Neural cell (in vitro differentiated cells): ENCODE measurements around the gene FNDC8. TPM values are rescaled to one million over a fixed set of nuclear protein-coding genes. Genes with fewer than 3 reads are reported as not detected.

Source experiments
- H2AFZ ChIP-seq: fragments of 200-600, 300-800 bp; sonication (generic), shearing (Covaris generic); 2 replicates; pipeline ENCODE4 v1.6.0; 2014; ENCODE audit warnings: low read depth, mild to moderate bottlenecking, antibody characterized with exemption, low read length, moderate library complexity
- H3F3A ChIP-seq: fragments of 200-600 bp; shearing (Covaris generic); 2 replicates; pipeline ENCODE4 v1.6.1; 2016; ENCODE audit warnings: mild to moderate bottlenecking, moderate library complexity, mixed read lengths, antibody characterized with exemption, low read length; ENCODE audit not compliant: insufficient read depth, poor library complexity, severe bottlenecking
- H3K27ac ChIP-seq: fragments of 200-600, 300-800 bp; sonication (generic), shearing (Covaris generic); 2 replicates; pipeline ENCODE4 v1.5.1; 2014; ENCODE audit warnings: mild to moderate bottlenecking, low read length, moderate library complexity
- H3K27me3 ChIP-seq: fragments of 300-800, 200-600 bp; sonication (generic), shearing (Covaris generic); 2 replicates; pipeline ENCODE4 v1.6.0; 2014; ENCODE audit warnings: mild to moderate bottlenecking, low read depth, low read length, moderate library complexity; ENCODE audit not compliant: insufficient read depth
- H3K36me3 ChIP-seq: fragments of 300-800, 200-600 bp; sonication (generic), shearing (Covaris generic); 2 replicates; pipeline ENCODE4 v1.5.1; 2014; ENCODE audit warnings: mild to moderate bottlenecking, antibody characterized with exemption, low read length, moderate library complexity; ENCODE audit not compliant: insufficient read depth
- H3K4me2 ChIP-seq: fragments of 300-800, 200-600 bp; sonication (generic), shearing (Covaris generic); 2 replicates; pipeline ENCODE4 v1.6.0; 2014; ENCODE audit warnings: mild to moderate bottlenecking, low read length
- H3K4me3 ChIP-seq: fragments of 300-800, 200-600 bp; sonication (generic), shearing (Covaris generic); 2 replicates; pipeline ENCODE4 v1.5.1; 2014; ENCODE audit warnings: mild to moderate bottlenecking, low read length, moderate library complexity
- H3K79me2 ChIP-seq: fragments of 200-600 bp; shearing (Covaris generic); replicated peaks from 2 replicates; pipeline ENCODE4 v1.6.0; 2014; ENCODE audit warnings: mild to moderate bottlenecking, low read length, moderate library complexity; ENCODE audit not compliant: insufficient read depth
- H3K9ac ChIP-seq: fragments of 300-800, 200-600 bp; sonication (generic), shearing (Covaris generic); 2 replicates; pipeline ENCODE4 v1.6.1; 2016; ENCODE audit warnings: mild to moderate bottlenecking, low read length, mixed read lengths
- H3K9me2 ChIP-seq: fragments of 200-600 bp; shearing (Covaris generic); 2 replicates; pipeline ENCODE4 v1.6.1; 2016; ENCODE audit warnings: mild to moderate bottlenecking, low read length, mixed read lengths; ENCODE audit not compliant: insufficient read depth
- H3K9me3 ChIP-seq: fragments of 200-600, 300-800 bp; sonication (generic), shearing (Covaris generic); 2 replicates; pipeline ENCODE4 v1.6.1; 2016; ENCODE audit warnings: mild to moderate bottlenecking, mixed run types, low read length, moderate library complexity, mixed read lengths
- H4K20me1 ChIP-seq: fragments of 200-600 bp; shearing (Covaris generic); 2 replicates; pipeline ENCODE4 v1.6.1; 2016; ENCODE audit warnings: mild to moderate bottlenecking, mixed run types; ENCODE audit not compliant: insufficient read depth
- EP300 ChIP-seq: fragments of 450-650 bp; conservative IDR thresholded peaks from 2 replicates; pipeline ENCODE4 v1.6.1; 2014; ENCODE audit warnings: antibody characterized with exemption, mild to moderate bottlenecking, moderate library complexity; ENCODE audit not compliant: poor library complexity, severe bottlenecking
- EZH2 ChIP-seq: fragments of 200-600, 300-800 bp; shearing (Covaris generic), sonication (generic); IDR thresholded peaks from 2 replicates; pipeline ENCODE4 v1.6.1; 2014; ENCODE audit warnings: antibody characterized with exemption, low read length, borderline replicate concordance, mild to moderate bottlenecking; ENCODE audit not compliant: insufficient read depth, poor library complexity, severe bottlenecking
- MXI1 ChIP-seq: fragments of 450-650 bp; conservative IDR thresholded peaks from 2 replicates; pipeline ENCODE4 v1.6.1; 2014; ENCODE audit warnings: antibody characterized with exemption, mild to moderate bottlenecking; ENCODE audit not compliant: poor library complexity, severe bottlenecking
- POLR2AphosphoS5 ChIP-seq: IDR thresholded peaks from 2 replicates; pipeline ENCODE4 v1.6.1; 2012
- RAD21 ChIP-seq: fragments of 450-650 bp; conservative IDR thresholded peaks from 2 replicates; pipeline ENCODE4 v1.6.1; 2014; ENCODE audit warnings: antibody characterized with exemption, mild to moderate bottlenecking, moderate library complexity
- SMC3 ChIP-seq: fragments of 450-650 bp; conservative IDR thresholded peaks from 2 replicates; pipeline ENCODE4 v1.6.1; 2014; ENCODE audit warnings: antibody characterized with exemption, mild to moderate bottlenecking, moderate library complexity; ENCODE audit not compliant: poor library complexity
- TAF1 ChIP-seq: IDR thresholded peaks from 2 replicates; pipeline ENCODE4 v1.6.1; 2012; ENCODE audit warnings: low read depth
- polyA plus RNA-seq: library from polyadenylated mRNA; depleted of rRNA; stranded (reverse); fragments of >200 nt; gene quantifications from 2 replicates; pipeline ENCODE4 v1.2.3, GENCODE V29; 2014
- TF ChIP-seq, protein P1 (sequence below): fragments of 450-650 bp; IDR thresholded peaks from 2 replicates; pipeline ENCODE4 v1.5.1; 2014; ENCODE audit warnings: antibody characterized with exemption, mild to moderate bottlenecking, moderate library complexity; ENCODE audit not compliant: poor library complexity, severe bottlenecking
- TF ChIP-seq, protein P2 (sequence below): IDR thresholded peaks from 2 replicates; pipeline ENCODE4 v1.6.1; 2012; ENCODE audit warnings: borderline replicate concordance

FNDC8 gene
- polyA plus RNA-seq, 1 donor from 2014 or later = not detected

DNA sequence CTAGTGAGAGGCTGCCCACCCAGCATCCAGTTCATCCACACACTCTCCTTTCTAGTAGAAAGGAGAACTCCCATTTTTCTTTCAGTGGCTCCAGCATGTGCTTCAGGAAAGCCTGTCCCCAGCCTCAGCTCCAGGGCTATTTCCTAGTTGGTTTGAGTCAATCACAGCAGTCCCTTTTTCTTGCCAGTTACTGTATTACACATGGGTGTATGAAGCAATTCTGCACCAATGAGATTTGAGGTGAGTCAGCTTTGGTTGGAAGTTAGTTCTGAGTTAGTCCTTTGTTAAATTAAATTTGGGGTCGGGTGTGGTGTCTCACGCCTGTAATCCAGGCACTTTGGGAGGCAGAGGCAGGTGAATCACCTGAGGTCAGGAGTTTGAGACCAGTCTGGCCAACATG, 26.5 kb upstream of the FNDC8 start:
- no peak overlapping the region for H2AFZ ChIP-seq
- no peak overlapping the region for H3K4me2 ChIP-seq

DNA sequence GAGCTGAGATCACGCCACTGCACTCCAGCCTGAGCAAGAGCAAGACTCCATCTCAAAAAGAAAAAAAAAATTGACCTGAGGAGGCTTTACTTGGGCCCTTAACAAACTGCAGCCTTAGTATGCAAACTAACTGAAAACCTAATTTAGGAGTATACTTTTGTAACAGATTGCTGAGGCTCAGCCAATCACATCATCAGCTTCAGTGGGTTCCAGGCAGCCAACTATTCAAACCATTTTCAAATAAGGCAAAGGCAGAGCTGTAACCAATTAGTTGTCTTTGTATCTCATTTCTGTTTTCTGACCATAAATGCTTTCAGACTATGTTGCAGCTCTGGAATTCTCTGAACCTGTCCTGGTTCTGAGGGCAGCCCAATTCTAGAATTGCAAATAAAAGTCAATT, 25.7 kb upstream of the FNDC8 start:
- Histone ChIP-seq H3K4me2 (no peak overlapping the region), H3K36me3 (no peaks in the 10 kb centered on the region), H3K9ac (no peak overlapping the region), H3K4me3 (no peak overlapping the region), H3K9me3 (no peaks in the 10 kb centered on the region), H3K79me2 (no peaks in the 10 kb centered on the region), H3F3A (no peaks in the 10 kb centered on the region), H2AFZ (no peak overlapping the region), H3K9me2 (no peaks in the 10 kb centered on the region), H3K27ac (no peak overlapping the region), H4K20me1 (no peaks in the 10 kb centered on the region), H3K27me3 (no peaks in the 10 kb centered on the region)
- TF ChIP-seq, protein P1, sequence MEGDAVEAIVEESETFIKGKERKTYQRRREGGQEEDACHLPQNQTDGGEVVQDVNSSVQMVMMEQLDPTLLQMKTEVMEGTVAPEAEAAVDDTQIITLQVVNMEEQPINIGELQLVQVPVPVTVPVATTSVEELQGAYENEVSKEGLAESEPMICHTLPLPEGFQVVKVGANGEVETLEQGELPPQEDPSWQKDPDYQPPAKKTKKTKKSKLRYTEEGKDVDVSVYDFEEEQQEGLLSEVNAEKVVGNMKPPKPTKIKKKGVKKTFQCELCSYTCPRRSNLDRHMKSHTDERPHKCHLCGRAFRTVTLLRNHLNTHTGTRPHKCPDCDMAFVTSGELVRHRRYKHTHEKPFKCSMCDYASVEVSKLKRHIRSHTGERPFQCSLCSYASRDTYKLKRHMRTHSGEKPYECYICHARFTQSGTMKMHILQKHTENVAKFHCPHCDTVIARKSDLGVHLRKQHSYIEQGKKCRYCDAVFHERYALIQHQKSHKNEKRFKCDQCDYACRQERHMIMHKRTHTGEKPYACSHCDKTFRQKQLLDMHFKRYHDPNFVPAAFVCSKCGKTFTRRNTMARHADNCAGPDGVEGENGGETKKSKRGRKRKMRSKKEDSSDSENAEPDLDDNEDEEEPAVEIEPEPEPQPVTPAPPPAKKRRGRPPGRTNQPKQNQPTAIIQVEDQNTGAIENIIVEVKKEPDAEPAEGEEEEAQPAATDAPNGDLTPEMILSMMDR = no peak
- no peak for TF ChIP-seq RAD21
- no peak for TF ChIP-seq EP300
- TF ChIP-seq POLR2AphosphoS5 = no peak
- no peak for TF ChIP-seq EZH2
- no peak for TF ChIP-seq MXI1
- TF ChIP-seq, protein P2, sequence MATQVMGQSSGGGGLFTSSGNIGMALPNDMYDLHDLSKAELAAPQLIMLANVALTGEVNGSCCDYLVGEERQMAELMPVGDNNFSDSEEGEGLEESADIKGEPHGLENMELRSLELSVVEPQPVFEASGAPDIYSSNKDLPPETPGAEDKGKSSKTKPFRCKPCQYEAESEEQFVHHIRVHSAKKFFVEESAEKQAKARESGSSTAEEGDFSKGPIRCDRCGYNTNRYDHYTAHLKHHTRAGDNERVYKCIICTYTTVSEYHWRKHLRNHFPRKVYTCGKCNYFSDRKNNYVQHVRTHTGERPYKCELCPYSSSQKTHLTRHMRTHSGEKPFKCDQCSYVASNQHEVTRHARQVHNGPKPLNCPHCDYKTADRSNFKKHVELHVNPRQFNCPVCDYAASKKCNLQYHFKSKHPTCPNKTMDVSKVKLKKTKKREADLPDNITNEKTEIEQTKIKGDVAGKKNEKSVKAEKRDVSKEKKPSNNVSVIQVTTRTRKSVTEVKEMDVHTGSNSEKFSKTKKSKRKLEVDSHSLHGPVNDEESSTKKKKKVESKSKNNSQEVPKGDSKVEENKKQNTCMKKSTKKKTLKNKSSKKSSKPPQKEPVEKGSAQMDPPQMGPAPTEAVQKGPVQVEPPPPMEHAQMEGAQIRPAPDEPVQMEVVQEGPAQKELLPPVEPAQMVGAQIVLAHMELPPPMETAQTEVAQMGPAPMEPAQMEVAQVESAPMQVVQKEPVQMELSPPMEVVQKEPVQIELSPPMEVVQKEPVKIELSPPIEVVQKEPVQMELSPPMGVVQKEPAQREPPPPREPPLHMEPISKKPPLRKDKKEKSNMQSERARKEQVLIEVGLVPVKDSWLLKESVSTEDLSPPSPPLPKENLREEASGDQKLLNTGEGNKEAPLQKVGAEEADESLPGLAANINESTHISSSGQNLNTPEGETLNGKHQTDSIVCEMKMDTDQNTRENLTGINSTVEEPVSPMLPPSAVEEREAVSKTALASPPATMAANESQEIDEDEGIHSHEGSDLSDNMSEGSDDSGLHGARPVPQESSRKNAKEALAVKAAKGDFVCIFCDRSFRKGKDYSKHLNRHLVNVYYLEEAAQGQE = no peak
- TF ChIP-seq TAF1 = no peak
- no peak for TF ChIP-seq SMC3

More for the DNA sequence above, 26.5 kb upstream of the FNDC8 start:
- Histone ChIP-seq H3K4me3 (no peak overlapping the region), H3K9me2 (no peaks in the 10 kb centered on the region), H3K27ac (no peak overlapping the region), H3K9me3 (no peaks in the 10 kb centered on the region), H3F3A (no peaks in the 10 kb centered on the region), H3K27me3 (no peaks in the 10 kb centered on the region), H3K9ac (no peak overlapping the region), H3K79me2 (no peaks in the 10 kb centered on the region), H4K20me1 (no peaks in the 10 kb centered on the region), H3K36me3 (no peaks in the 10 kb centered on the region)
- TF ChIP-seq EZH2 (no peak), SMC3 (no peak), MXI1 (no peak), EP300 (no peak), TAF1 (no peak), RAD21 (no peak), POLR2AphosphoS5 (no peak)
- TF ChIP-seq, protein P2 = no peak
- TF ChIP-seq, protein P1 = no peak
